ENCODE results near the gene ZNF35.

DNA sequence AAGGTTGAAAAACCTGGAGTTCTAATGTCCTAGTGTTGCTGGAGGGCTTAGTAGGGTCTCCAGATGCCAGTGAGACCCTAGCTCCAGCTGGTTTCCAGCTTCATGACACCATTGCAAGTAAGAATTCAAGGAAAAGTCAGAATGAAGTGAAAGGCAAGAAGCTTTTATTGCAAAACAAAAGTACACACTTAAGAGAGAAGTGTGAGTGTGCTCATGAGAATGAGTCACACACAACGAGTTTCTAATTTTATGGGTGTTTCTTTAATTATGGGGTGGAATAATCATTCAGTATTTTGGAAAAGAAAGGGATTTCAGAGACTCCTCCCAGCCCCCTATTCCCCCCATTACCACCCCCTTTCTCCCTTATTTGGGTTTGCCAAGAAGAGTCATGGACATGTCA, 39.4 kb downstream of the ZNF35 start:
- no peak for TF ChIP-seq POLR2A (IDR thresholded peaks at IDR 0.05; ENCODE audit: low read length)
- TF ChIP-seq GATA1 (IDR thresholded peaks at IDR 0.05; ENCODE audit: low read depth, low read length): no peak
